Smooth muscle cell of the pulmonary artery (primary cell): ENCODE data around the gene HSPE1. TPM values are rescaled to one million over a fixed set of nuclear protein-coding genes. Genes with fewer than 3 reads are reported as not detected.

Experiments
- total RNA-seq: library from RNA; depleted of rRNA; stranded (reverse); fragments of >200 nt; gene quantifications from 2 replicates; pipeline ENCODE4 v1.2.3, GENCODE V29; 2014

HSPE1 gene
- total RNA-seq: 44.4 and 47.0 TPM in 2 replicates

DNA sequence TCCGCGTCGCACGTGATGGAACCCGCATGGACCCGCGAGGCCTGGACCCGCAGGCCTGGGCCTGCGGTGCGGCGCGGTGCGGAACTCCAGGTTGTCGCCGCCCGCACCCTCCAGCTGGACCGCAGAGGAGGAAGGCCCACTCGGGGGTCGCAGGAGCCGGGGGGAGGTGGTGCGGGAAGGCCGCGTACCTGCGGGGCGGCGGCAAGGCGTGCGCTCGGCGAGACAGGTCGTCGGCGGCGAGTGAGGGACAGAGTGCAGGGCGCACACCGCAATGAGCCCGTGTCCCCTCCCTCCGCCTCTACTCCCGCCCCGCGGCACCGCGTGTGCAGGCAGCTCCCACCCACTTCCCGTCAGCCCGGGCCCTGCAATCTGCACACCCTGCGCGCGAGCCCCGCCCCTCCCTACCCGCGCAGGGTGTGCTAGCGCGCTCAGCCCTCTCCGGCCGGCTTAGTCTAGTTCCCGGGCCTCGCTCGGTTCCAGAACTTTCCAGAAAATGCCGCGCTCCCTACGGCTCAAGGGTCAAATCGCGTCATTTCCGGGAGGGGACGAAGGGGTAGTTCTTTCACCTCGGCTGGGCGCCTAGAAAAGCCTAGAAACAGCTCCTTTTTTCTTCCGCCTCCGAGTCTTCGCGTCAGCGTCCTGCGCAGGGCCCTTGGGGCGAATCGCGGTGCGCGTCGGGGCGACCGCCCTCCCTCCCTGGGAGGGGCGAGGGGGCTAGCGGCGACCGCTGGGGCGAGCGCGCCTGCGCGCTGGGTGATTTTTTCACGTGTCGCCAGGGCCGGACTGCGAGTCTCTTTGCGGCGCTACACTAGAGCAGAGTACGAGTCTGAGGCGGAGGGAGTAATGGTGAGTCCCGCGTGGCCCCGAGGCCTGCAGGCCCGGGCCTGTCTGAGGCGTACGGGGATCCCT, at the start of gene HSPE1, which contains the start of gene HSPD1:
Gene HSPE1, plus strand, starts transcription at position 786 of the 909 bp plus-strand sequence. Its CDS starts 58 bp downstream, at position 844.
Gene HSPD1, minus strand, starts transcription at position 247 of the 909 bp plus-strand sequence. CDS start 992 bp downstream, outside the sequence.

DNA sequence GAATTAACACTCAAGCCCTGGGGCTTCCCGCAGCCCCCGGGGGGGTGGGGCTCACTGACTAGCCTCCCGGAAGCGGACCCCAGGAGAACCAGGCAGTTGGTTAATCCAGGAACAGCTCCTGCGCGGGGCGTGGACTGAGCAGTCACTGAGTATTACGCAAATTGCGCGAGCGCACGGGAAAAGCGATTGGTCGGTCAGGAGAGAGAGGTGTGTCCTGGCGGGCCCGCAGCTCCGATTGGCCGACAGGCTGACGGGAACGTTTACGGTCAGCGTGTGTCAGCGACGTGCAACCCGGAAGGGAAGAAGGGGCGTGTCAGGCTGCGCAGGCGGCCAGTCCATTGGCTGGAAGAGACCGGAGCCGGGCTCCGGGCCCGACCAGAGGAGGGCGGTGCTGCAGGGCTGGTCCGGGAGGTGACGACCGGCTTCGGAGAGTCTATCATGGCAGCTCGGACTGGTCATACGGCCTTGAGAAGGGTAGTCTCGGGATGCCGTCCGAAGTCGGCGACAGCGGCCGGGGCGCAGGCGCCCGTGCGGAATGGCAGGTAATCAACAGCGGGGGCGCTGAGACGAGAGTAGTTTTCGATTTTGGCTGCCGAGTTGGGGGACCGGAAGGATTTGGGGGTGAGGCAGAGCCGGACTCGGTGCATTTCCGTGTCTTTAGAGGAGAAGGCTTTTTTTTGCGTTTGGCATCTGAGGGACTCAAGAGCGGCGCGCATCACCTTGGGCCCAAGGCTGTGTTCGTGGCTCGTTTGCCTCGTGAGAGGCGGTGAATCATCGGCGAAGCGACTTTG, 46.9 kb upstream of the HSPE1 start, which contains the start of gene COQ10B:
Gene COQ10B, plus strand, starts transcription at position 430 of the 791 bp plus-strand sequence. Its CDS starts 9 bp downstream, at position 439.

DNA sequence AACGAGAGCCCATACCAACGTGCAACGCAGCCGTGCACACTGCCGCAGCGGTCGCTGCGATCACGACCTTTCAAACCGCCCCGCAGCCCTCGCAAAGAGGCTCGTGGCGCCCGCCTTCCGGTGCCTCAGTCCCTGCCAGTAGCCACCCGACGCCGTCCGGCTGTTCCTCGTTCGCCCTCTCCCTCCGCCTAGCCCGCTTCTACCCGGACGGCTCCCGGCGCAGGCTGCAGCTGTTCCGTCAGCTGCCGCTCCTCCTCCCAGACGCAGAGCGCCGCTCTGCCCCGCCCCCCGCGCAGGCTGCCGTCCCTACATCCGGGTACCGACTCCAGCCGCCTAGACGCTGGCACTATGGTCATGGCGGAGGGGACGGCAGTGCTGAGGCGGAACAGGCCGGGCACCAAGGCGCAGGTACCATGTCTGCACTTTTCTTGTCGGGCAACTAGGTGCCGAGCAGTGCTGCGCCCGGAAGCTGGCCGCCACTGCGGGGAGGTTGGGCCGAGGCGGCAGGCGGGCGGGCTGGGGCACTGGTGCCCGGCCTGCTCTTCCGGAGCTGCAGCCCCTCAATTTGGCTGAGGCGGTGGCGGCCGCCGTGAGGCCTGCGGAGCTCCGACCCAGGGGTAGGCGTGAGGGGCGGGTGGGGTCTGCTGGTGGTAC, 15.7 kb downstream of the HSPE1 start, which contains the start of gene MOB4:
Gene MOB4, plus strand, starts transcription at position 328 of the 654 bp plus-strand sequence. Its CDS starts 21 bp downstream, at position 349.

Other genes with a start within 250 kb of the HSPE1 start
- gene ANKRD44, start 189.6 kb upstream of the HSPE1 start, total RNA-seq: 20.5 and 33.3 TPM in 2 replicates
- 162 and 169 TPM in 2 replicates for gene SF3B1, start 65.4 kb upstream of the HSPE1 start, total RNA-seq
- gene COQ10B, start 46.8 kb upstream of the HSPE1 start, total RNA-seq: 34.0 and 39.6 TPM in 2 replicates
- 151 and 181 TPM in 2 replicates for gene HSPD1, start 539 bp upstream of the HSPE1 start, total RNA-seq
- 28.2 and 46.4 TPM in 2 replicates for gene MOB4, start 15.7 kb downstream of the HSPE1 start, total RNA-seq
- 3.5 and 10.0 TPM in 2 replicates for gene RFTN2, start 175.2 kb downstream of the HSPE1 start, total RNA-seq
- 2.5 and 5.4 TPM in 2 replicates for gene MARS2, start 205.0 kb downstream of the HSPE1 start, total RNA-seq